Keratinocyte (primary cell): ENCODE measurements around the gene PRKRA. TPM values are rescaled to one million over a fixed set of nuclear protein-coding genes. Genes with fewer than 3 reads are reported as not detected.

ENCODE experiments used
- DNase-seq: peaks from one replicate; pipeline ENCODE4 v3.0.0-alpha.2; 2011; ENCODE audit warnings: low read depth, missing footprints, low spot score
- FAIRE-seq: peaks from 2 replicates; lab custom pipeline; 2011; peaks lifted over from hg19 to GRCh38; lab: Jason Lieb, UNC
- H2AFZ ChIP-seq: 2 replicates; pipeline ENCODE4 v1.6.0; 2012; ENCODE audit warnings: low read length, control low read depth, inconsistent platforms; ENCODE audit not compliant: control insufficient read depth
- H3K27ac ChIP-seq: 2 replicates; pipeline ENCODE4 v1.5.1; 2011; ENCODE audit warnings: low read length; ENCODE audit not compliant: control insufficient read depth, insufficient read depth
- H3K27me3 ChIP-seq: 3 replicates; pipeline ENCODE4 v1.6.0; 2011; ENCODE audit warnings: low read length; ENCODE audit not compliant: control insufficient read depth, insufficient read depth; ENCODE audit errors: extremely low read depth
- H3K36me3 ChIP-seq, 2 experiments: 2 replicates in 1 of 2; 3 replicates in 1 of 2; pipeline ENCODE4 v1.5.1; 2011; ENCODE audit warnings: low read length in 2 of 2, mild to moderate bottlenecking in 1 of 2; ENCODE audit not compliant: control insufficient read depth in 2 of 2, insufficient read depth in 2 of 2; ENCODE audit errors: extremely low read depth in 1 of 2
- H3K4me1 ChIP-seq: 3 replicates; pipeline ENCODE4 v1.5.1; 2011; ENCODE audit warnings: low read length; ENCODE audit not compliant: control insufficient read depth, insufficient read depth; ENCODE audit errors: extremely low read depth
- H3K4me2 ChIP-seq: 3 replicates; pipeline ENCODE4 v1.6.0; 2011; ENCODE audit warnings: low read depth, low read length; ENCODE audit not compliant: control insufficient read depth, insufficient read depth; ENCODE audit errors: extremely low read depth
- H3K4me3 ChIP-seq, 3 experiments: fragments of 200-600 bp in 1 of 3; sonication (generic) in 1 of 3; 2 replicates in 2 of 3; 3 replicates in 1 of 3; pipeline ENCODE4 v1.5.1; 2011 to 2016; ENCODE audit warnings: low read length in 3 of 3, mild to moderate bottlenecking in 3 of 3, control low read depth in 2 of 3, inconsistent platforms in 1 of 3, low read depth in 1 of 3, mixed read lengths in 1 of 3, mixed run types in 1 of 3, moderate library complexity in 1 of 3; ENCODE audit not compliant: control insufficient read depth in 2 of 3, insufficient read depth in 2 of 3; ENCODE audit errors: extremely low read depth in 1 of 3
- H3K79me2 ChIP-seq: 2 replicates; pipeline ENCODE4 v1.6.0; 2012; ENCODE audit warnings: low read length; ENCODE audit not compliant: control insufficient read depth, insufficient read depth
- H3K9ac ChIP-seq: 3 replicates; pipeline ENCODE4 v1.6.0; 2011; ENCODE audit warnings: low read length; ENCODE audit not compliant: control insufficient read depth, insufficient read depth; ENCODE audit errors: extremely low read depth
- H3K9me1 ChIP-seq: 3 replicates; pipeline ENCODE4 v1.6.0; 2011; ENCODE audit warnings: low read length; ENCODE audit not compliant: control insufficient read depth, insufficient read depth; ENCODE audit errors: extremely low read depth
- H3K9me3 ChIP-seq: 2 replicates; pipeline ENCODE4 v1.5.1; 2012; ENCODE audit warnings: low read depth, low read length; ENCODE audit not compliant: control insufficient read depth
- H4K20me1 ChIP-seq: 3 replicates; pipeline ENCODE4 v1.6.0; 2011; ENCODE audit warnings: low read length; ENCODE audit not compliant: control insufficient read depth, insufficient read depth; ENCODE audit errors: extremely low read depth
- EZH2 ChIP-seq: IDR thresholded peaks from one replicate; pipeline ENCODE4 v1.6.1; 2012; ENCODE audit warnings: inconsistent platforms, mild to moderate bottlenecking, low read length, moderate library complexity
- dilution Hi-C: fragments of 300-500 bp; cut with MboI; formaldehyde crosslinking; loops from one replicate; pipeline ENCODE4 v1.7.0; 2020; ENCODE audit warnings: low sequenced_read_pairs; ENCODE audit not compliant: extremely low pct_ligation_motif_present
- polyA plus RNA-seq, 5 experiments: library from polyadenylated mRNA; depleted of rRNA in 3 of 5; stranded (reverse) in 3 of 5; stranded (forward) in 1 of 5; unstranded in 1 of 5; fragments of >200 nt; gene quantifications; 1 replicate in 1 of 5; 2 replicates in 3 of 5; 3 replicates in 1 of 5; pipeline versions ENCODE4 v1.2.1 to v1.2.3, GENCODE V29; 2011 to 2012; ENCODE audit warnings: missing spikeins in 2 of 5, low read depth in 1 of 5, low replicate concordance in 1 of 5
- TF ChIP-seq, protein P1 (sequence below), 3 experiments: IDR thresholded peaks in 1 of 3; conservative IDR thresholded peaks in 1 of 3; optimal IDR thresholded peaks in 1 of 3; 2 replicates in 2 of 3; 3 replicates in 1 of 3; pipeline versions ENCODE3 to v1.5.1; 2011; ENCODE audit warnings: low read length in 3 of 3, mild to moderate bottlenecking in 3 of 3, moderate library complexity in 2 of 3, control low read depth in 1 of 3, inconsistent platforms in 1 of 3; ENCODE audit not compliant: insufficient read depth in 2 of 3; ENCODE audit errors: extremely low read depth in 1 of 3

Gene PRKRA
- polyA plus RNA-seq, 1 donor (not counting 4 experiments of a cell fraction or from before 2014, with no cell fraction given), result 38.4 TPM

DNA sequence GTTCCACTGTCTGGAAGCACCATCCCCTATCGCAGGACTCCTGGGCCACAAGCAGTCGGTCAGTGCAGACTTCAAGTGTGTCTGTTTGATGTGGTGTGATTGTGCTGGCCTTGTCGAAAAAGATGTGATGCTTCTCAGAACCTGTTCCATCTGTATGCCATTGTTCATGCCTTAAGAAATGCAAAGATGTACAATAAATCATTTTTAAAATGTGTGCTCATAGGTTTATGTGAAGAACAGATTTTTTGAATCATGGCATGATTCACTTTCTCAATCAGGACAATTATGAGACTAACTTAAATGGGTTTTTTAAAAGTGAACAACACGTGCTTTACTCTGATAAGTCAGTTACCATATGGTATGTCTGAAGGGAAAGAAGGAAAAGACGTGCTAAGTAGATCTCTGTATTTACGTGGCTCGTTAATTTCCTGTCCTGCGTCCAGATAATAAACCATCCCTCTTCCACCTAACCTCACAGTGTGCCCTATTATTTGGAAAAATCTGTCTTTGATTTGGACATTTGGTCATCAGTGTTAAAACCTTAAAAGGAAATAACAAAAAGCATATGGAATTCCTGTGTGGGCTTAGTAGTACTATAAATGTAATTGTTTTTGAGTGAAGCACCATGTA is 54.9 kb downstream of the PRKRA start:
- dilution Hi-C loops, result no loop called here
- DNase-seq (no peak), FAIRE-seq (no peak)
- peaks cover 0 to 2% of the 10 kb centered on the region in 2 experiments for H3K36me3 ChIP-seq
- no peaks in the 10 kb centered on the region for H3K79me2 ChIP-seq
- H3K9me3 ChIP-seq, result no peaks in the 10 kb centered on the region
- no peak overlapping the region for H3K27ac ChIP-seq
- H2AFZ ChIP-seq, result no peak overlapping the region
- no peak overlapping the region for H3K4me3 ChIP-seq
- no peaks in the 10 kb centered on the region for H4K20me1 ChIP-seq
- no peak overlapping the region for H3K9ac ChIP-seq
- no peaks in the 10 kb centered on the region for H3K27me3 ChIP-seq
- TF ChIP-seq EZH2, result no peak
- TF ChIP-seq, protein P1, sequence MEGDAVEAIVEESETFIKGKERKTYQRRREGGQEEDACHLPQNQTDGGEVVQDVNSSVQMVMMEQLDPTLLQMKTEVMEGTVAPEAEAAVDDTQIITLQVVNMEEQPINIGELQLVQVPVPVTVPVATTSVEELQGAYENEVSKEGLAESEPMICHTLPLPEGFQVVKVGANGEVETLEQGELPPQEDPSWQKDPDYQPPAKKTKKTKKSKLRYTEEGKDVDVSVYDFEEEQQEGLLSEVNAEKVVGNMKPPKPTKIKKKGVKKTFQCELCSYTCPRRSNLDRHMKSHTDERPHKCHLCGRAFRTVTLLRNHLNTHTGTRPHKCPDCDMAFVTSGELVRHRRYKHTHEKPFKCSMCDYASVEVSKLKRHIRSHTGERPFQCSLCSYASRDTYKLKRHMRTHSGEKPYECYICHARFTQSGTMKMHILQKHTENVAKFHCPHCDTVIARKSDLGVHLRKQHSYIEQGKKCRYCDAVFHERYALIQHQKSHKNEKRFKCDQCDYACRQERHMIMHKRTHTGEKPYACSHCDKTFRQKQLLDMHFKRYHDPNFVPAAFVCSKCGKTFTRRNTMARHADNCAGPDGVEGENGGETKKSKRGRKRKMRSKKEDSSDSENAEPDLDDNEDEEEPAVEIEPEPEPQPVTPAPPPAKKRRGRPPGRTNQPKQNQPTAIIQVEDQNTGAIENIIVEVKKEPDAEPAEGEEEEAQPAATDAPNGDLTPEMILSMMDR (optimal IDR thresholded peaks at IDR 0.05 in 1 of 3, IDR thresholded peaks at IDR 0.05 in 1 of 3, conservative IDR thresholded peaks at IDR 0.05 in 1 of 3; ENCODE audit: extremely low read depth in 1 of 3, insufficient read depth in 2 of 3, low read length in 3 of 3), result no peak
- H3K4me1 ChIP-seq, result no peaks in the 10 kb centered on the region
- H3K4me2 ChIP-seq, result no peak overlapping the region
- H3K9me1 ChIP-seq, result no peaks in the 10 kb centered on the region

DNA sequence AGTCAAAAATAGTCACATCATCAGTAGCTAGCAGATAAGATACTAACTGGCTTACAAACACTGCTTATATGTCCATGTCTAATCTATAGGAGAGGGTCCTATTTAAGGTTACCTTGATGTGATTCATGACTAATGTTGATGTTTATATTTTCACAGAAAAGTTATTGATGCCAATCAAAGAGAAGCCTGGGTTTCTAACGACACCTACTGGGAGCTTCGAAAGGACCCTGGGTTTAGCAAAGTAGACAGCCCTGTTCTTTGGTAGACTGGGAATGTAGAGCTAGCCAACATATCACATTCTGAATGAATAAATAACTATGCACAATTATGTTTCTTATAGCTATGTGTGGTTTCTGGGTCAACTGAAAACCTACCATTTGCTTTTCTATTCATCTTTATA is 55.7 kb downstream of the PRKRA start:
- H3K27ac ChIP-seq, result no peak overlapping the region
- no peak overlapping the region for H3K4me3 ChIP-seq
- H4K20me1 ChIP-seq, result no peaks in the 10 kb centered on the region
- H3K9ac ChIP-seq, result no peak overlapping the region
- no peak for TF ChIP-seq EZH2
- TF ChIP-seq, protein P1 (optimal IDR thresholded peaks at IDR 0.05 in 1 of 3, IDR thresholded peaks at IDR 0.05 in 1 of 3, conservative IDR thresholded peaks at IDR 0.05 in 1 of 3; ENCODE audit: extremely low read depth in 1 of 3, insufficient read depth in 2 of 3, low read length in 3 of 3), result no peak
- H3K4me1 ChIP-seq, result no peaks in the 10 kb centered on the region
- no peaks in the 10 kb centered on the region for H3K27me3 ChIP-seq
- dilution Hi-C loops, result no loop called here
- no peaks in the 10 kb centered on the region for H3K9me1 ChIP-seq
- DNase-seq, result no peak
- no peaks in the 10 kb centered on the region for H3K79me2 ChIP-seq
- no peak overlapping the region for H3K4me2 ChIP-seq
- H2AFZ ChIP-seq, result no peak overlapping the region
- no peak for FAIRE-seq
- no peaks in the 10 kb centered on the region for H3K9me3 ChIP-seq
- H3K36me3 ChIP-seq, result peaks cover 0 to 2% of the 10 kb centered on the region in 2 experiments
